Measurements from ENCODE around the gene MKI67.
A peak's percentile ranks its signal among the peaks of the same experiment; 100 is the strongest.
"Not testable (repeated sequence)": the region's sequence is repeated elsewhere in the genome, so short reads cannot be mapped to it uniquely, and the experiment has no call there.

Gene MKI67, protein sequence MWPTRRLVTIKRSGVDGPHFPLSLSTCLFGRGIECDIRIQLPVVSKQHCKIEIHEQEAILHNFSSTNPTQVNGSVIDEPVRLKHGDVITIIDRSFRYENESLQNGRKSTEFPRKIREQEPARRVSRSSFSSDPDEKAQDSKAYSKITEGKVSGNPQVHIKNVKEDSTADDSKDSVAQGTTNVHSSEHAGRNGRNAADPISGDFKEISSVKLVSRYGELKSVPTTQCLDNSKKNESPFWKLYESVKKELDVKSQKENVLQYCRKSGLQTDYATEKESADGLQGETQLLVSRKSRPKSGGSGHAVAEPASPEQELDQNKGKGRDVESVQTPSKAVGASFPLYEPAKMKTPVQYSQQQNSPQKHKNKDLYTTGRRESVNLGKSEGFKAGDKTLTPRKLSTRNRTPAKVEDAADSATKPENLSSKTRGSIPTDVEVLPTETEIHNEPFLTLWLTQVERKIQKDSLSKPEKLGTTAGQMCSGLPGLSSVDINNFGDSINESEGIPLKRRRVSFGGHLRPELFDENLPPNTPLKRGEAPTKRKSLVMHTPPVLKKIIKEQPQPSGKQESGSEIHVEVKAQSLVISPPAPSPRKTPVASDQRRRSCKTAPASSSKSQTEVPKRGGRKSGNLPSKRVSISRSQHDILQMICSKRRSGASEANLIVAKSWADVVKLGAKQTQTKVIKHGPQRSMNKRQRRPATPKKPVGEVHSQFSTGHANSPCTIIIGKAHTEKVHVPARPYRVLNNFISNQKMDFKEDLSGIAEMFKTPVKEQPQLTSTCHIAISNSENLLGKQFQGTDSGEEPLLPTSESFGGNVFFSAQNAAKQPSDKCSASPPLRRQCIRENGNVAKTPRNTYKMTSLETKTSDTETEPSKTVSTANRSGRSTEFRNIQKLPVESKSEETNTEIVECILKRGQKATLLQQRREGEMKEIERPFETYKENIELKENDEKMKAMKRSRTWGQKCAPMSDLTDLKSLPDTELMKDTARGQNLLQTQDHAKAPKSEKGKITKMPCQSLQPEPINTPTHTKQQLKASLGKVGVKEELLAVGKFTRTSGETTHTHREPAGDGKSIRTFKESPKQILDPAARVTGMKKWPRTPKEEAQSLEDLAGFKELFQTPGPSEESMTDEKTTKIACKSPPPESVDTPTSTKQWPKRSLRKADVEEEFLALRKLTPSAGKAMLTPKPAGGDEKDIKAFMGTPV (N-terminal part only)

DNA sequence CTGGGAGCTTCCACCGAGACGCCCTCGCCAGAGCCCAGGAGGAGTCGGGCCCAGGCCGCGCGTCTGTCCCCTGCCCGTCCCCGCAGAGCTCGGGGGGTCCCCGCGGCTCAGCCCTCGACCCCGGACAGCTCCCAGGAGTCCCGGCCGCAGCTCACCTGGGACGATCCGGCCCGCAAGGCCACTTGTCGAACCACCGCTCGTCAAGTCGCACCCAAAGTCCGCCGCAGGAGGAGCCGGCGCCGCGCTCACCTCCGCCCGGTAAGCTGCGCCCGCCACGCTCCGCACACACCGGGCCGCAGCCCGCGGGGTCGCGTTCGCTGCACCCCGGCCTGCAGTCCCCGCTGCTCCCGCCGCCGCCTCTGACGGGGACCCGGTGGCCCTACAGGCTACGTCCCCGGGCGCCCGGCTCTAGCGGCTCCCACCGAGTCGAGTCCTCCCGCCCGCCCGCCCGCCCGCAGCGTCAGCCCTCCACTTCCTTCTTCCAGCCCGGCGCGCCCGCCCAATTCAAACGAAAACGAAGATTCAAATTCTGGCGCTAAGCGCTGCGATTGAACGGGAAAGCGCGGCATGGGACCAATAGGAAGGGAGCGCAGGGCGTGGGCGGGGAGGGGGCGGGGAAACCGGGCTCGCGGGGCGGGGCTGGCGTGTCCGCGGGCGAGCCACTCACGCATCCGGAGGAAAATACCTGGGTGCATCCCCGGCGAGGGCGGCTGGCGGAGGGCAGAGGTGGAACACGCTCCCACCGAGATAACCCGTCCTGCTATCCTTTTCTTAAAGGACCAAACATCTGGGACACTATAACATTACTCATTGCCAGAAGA, at the start of gene MKI67:
Gene MKI67, minus strand, starts transcription at position 480 of the 821 bp plus-strand sequence. CDS start 756 bp downstream, outside the sequence.
- DNase-seq: peak; percentile 89

DNA sequence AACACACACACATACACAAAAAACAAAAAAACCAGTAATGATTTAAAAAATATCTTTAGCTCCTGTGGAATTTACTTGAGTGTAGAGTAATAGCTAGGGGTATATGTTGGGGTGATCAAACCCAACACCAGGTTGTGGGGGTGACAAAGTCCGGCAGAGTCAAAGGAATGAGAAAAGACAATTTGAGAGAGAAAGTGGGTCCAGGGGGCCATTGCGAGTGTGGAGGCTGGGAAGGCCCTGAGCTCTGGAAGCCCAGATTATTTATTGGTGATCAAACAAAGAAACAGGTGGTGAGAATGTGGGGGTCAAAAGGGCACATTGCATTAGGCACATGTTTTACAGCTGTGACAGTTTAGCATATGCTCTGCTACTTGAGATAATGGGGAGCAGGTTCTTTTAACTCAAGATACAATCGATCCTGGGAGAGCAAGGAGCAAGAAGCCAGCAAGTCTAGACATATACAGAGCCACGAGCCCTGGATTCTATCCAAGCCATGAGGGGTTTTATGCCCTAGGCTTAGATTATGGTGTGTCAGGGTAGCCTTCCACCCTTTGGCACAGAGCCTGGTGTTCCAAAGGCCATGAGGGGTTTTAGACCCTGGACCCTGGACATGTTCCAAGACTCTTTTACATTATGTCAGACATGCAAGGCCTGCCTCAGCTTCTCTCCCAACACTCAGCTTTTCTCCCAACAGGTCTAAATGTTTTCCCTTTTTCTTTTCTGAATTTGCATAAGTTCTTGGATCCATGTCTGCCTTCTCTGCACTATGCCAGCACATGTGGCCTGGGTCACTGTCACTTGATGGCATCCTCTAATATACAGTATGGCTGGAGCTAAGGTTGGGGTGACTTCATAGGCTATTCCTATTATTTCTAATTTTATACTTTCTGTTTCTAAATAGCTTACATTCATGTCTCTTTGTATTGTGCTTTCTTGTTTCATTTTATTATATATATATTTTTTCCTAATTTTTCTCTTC, 48.6 kb upstream of the MKI67 start:
- no peak for DNase-seq

DNA sequence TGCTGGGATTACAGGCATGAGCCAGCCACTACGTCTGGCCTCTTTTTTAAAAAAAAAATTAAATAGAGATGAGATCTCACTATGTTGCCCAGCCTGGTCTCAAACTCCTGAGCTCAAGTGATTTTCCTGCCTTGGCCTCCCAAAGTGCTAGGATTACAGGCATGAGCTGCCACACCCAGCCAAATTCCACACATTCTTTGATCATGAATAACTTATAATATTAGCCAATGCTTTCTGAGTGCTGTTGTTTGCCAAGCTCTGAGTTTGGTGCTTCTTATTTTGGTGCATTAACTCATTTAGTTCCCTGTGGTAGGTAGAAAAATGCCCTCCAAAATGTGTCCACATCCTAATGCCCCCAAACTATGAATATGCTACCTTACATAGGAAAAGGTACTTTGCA, 47.2 kb upstream of the MKI67 start:
- DNase-seq: no peak

DNA sequence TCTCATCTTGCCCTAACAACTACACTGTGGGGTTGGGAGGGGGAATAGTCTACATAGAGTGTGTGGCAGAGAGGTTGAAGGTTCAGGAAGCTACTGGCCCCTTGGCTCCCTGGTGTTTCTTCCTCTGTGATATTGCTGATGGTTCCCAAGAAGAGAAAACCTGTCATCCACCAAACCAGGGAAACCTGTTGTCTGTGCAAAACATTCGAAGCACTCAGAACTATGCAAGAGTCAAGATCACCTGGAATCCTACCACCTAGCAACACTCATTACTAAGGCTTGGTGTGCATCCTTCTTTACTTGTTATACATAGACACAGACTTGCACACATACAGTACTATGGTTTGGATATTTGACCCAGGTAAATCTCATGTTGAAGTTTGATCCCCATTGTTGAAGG, 46.5 kb upstream of the MKI67 start:
- no peak for DNase-seq

DNA sequence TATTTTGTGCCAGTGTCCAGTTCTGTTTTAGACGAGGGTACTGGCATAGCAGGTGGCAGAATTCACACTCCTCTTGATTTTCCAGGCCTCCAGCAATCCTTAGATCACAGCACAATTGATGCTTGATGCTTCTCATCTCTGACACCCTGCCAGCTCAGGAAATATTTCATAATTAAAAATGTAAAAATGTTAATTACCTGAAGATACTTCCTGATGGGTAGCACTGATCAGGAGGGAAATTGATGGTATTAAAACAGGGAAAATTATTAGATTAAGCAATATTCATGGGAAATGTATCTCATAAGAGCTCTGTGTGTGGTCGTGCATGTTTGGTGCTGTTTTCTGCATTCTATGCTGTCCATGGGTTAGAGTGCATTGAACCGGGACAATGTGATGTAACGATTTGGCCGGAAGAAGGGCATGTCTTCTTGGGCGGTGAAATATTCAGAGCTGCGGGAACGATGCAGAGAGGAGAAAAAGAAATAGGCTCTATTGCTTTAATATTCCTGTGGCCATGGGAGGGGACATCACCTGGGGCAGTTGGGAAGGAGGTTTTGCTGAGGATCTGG, 43.7 kb upstream of the MKI67 start:
- DNase-seq: no peak

DNA sequence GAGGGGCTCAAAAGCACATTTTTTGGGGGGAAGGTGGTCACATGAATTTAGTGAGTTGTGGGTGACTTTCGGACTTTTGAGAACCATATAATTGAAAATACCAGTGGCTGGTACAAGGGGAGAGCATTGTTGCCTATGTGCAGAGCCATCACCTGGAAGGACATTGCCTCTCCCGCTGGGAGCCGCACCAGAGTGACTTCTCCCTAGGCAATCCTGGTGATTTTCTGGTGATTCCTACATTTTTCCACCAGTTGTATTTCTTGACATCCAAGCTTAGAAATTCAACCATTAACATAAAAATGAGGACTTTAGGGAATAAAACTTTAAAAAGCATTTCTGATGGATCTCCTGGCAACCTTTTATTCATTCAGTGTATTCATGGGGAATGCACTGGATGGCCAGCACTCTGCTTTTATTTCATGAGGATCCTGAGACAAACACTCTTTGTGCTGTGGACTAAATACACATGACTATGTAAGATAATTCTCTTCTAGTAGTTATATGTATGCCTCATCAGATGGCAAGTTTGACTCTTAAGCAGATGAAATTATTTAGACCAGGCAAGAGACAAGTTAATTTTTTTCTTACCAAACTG, 41.8 kb upstream of the MKI67 start:
- no peak for DNase-seq

DNA sequence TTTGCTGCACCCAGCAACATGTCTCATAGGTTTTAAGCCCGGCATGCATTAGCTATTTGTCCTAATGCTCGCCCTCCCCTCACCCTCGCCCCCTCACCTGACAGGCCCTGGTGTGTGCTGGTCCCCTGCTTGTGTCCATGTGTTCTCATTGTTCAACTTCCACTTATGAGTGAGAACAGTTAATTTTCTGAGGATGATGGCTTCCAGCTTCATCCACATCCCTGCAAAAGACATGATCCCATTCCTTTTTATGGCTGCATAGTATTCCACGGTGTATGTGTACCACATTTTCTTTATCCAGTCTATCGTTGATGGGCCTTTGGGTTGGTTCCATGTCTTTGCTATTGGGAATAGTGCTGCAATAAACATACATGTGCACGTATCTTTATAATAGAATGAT, 40.9 kb upstream of the MKI67 start:
- not testable (repeated sequence) for DNase-seq

DNA sequence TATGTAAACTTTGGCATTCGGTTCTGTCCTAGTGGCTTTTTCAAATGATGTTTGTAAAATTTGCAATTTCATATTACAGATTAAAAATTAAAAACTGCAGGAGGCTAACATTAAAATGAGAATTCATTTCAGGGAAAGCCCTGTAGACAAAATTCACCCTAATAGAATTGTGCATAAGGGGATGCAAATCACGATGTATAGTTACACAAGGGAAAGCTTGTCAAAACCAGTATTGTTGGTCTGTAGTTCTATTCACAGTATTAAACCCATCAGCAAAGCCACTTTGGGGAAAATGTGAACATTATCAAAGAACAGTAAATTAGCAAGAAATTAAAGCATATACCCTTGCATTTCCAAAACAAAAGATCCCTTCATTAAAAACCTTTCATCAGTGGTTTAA, 39.9 kb upstream of the MKI67 start:
- no peak for DNase-seq

DNA sequence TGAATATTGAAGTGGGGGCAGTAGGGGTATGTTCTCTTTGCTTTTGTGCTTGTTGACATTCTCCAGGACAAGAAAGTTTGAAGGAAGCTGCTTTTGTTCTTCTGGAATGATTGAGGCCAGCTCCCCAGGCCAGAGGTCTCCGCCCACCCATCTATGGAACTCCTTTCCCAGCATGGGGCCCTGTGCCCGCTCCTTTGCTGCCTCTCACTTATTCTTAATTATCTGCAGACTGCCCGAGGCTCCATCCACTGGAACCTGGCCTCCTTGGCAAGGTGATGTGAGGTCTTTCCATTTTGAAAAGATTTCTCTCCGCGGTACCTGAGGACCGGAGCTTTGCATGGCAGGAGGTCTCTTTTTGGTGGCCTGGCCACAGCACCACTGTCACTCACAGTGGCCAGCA, 39.3 kb upstream of the MKI67 start:
- no peak for DNase-seq

DNA sequence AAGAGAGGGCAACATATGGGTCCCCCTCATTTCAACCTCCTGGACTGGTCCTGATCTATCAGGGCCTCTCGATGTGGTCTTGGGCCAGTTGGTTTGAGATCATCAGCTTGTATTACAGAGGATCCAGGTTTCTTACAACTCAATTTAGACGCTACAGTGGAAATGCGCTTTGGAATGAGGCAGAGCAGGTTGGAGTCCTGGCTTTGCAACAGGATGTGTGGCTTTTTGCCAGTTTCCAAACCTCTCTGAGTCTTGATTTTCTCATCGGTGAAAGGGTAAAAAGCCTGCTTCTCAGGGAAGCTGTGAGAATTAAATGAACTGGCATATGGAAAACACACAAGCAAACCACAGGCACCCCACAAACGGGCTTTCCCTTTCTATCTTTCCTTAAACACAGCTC, 37.5 kb upstream of the MKI67 start:
- DNase-seq: no peak

DNA sequence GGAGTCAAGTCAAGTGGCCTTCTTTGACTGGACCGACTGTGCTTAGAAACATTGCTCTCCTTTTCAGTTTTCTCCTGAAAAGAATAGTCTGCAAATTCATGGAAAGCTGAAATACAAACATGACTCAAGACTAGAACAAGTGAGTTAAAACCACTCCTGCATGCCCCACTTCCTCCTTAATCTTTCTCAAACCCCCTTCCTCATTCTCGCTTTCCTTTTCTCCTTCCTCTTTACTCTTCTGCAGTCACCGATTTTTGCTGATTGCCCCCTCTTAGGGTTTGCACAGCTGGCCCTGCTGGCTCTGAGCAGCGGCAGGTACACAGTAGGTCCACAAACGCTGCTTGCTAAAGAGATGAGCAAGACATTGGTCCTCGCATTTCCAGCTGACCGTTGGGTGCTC, 34.8 kb upstream of the MKI67 start:
- no peak for DNase-seq

DNA sequence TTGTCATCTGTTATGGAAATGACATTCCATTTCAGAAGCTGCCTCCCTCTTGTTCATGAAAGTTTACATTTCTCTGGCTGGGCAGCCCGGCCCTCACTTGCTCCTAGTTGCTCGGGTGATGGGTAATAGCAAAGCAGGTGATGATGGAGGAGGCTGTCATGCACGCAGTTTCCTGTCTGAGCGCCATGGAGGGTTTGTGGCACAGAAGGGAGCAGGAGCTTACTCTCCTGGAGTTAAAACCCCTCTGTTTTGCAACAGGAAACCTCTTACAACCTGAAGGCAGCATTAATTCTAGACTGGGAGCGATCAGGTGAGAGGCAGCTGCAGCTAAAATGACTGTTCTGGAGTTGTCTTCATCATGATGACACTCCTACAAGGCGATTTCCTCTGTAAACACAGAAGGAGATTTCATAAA, 34.1 kb upstream of the MKI67 start:
- no peak for DNase-seq

DNA sequence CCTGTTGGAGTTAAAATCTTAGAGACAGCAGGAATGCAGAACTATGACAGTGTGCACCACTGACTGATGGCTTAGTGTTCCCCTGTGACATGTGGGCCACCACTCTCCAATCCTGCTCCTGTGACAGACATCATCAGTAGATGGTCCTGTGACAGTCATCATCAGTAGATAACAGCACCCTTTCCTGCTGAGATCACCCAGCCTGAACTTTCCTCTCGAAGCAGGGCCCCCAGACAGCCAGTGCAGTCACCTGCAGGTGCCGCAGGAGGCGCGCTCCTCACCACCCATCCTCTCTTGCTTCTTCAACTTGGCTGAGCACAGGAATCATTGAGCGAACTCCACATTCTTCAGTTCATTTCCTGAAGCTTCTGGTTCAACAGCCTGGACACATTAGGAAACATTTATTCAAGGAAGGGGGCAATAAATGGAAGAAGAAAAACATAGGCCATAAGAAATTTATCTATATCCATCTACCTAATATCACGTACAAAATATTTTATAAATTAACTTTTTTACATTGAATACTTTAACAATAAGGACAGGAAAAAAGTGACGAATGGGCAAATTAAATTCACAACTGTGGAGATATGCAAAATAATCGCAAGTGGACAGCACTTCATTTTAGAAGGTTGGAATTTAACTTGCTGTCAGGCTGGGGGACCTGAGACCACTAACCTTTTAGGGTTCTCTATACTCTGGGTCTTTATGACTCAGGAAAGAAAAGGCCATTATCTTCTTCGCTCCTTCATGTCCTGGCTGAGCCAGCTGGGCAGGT, 32.0 kb upstream of the MKI67 start:
- no peak for DNase-seq

DNA sequence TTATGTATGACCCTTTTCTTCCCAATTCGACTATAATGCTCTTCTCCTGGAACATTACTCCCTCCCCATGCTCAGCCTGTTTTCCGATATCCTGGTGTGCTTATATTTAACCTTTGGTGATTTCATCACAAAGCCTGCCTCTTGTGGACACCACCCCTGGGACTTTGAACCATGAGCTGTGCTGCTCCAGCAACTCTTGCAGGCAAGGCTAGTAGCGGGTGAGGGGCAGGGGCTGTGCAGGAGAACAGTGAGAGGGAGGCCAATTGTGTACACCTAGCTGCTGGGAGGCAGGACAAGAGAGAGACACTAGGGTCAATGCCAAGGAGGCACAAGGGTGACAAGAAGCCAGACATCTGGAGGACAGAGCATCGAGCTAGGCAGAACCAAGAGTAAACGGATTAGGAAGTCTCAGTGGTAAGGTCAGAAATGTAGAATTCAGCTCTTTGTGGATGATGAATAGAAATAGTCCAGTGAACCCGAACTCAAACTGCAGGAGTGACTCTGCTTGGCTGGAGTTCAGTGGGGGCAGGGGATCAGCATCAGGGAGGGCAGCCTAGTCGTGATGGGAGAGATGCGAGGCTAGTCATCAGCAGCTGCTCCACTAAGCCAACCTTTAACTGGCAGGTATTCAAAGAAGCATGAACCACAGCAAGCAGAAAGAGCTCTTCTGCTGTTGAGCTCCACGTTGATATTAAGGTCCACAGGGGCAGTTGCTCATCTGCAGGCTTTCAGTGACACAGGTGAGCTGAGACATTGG, 31.0 kb upstream of the MKI67 start:
- no peak for DNase-seq

DNA sequence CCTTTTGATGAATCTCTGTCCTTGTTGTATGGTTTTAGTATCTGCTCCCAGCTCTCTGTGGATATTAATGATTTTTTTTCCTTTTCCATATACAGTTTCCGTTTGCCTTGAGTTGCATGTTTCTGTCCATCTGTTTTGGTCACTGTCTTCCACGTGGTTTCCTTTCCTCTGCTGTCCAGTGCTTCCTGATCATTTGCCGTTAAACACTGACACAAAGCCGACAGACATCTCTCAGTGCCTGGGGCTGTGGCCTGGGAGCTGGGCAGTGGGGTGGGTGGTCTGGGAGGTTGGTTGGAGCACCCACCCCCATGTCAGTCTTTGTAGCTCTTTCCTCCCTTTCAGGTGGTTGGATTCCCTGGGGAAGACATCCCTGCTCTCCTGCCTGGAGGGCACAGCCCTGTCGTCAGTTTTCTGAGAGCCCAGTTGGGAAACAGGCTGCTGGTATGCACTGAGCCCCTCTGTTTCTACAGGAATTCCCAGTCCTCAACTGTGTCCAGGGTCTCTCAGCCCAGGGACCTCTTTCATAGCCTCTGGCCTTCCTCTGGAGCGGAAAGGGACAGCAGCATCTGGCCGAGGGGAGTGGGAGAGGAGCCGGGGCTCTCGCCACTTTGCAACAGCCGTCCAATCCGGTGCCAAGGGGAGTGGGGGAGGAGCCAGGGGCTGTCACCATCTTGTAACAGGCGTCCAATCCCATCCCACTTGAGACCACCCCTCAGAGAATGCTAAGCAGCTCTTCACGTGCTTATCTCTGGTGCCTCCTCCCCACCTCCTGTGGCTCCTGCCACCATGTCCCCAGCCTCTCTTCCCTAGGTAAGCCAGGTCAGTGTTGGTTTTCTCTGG, 26.7 kb upstream of the MKI67 start:
- DNase-seq: no peak

DNA sequence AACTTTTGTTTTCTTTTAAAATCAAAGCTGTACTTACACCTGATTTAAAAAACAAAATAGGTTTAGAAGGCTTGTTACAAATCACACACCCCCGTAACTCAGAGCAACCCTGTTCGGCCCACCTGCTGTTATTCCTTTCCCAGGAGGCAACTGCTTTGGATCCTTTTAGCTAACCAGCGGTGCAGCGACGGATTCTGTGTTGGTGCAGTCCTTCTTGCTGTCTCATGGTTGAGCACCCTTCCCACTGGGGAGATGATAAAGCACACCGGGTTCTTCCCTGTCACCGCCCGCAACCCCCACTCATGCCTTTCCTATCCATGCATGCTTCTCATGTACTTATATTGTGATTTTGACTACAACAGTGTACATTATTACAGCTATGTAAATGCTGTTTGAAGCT, 24.8 kb upstream of the MKI67 start:
- DNase-seq: no peak

DNA sequence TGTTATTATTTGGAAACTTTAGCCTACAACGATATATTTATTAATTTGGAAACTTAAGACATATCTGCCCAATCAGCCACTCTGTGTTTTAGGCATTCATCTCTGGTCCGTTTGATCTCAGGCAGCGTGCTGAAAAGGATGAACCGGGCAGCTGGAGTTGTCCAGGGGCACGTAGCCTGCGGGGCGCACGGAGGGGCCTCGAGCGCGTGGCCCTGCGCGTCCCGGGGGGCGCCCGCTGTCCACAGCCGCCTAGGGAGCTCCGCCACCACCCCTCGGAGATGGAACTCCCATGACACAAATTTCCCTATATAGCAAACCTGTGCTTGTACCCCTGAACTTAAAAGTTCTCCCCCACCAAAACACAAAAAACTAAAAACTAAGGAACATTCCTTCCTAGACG, 24.3 kb upstream of the MKI67 start:
- no peak for DNase-seq

DNA sequence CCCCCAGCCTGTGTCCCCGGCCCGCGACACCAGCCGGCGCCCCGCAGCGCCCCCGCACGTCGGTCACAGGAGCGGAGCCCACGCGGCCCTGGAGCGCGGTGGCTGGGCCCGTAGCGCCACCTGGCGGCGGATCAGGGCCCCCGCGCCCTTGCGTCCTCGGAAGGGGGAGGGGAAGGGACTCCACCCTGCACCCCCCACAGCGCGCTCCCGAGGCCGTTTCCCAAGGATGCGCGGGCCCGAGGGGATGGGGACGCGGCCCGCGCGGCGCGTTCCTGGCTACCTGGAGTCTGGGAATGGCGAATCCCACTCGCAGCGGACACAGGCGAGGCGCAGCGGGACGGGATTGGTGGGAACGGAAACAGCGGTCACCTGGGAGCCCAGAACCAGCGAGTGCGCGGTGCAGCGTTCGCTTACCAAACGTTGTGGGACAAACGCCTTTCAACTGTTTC, 23.8 kb upstream of the MKI67 start:
- peak; percentile 73 for DNase-seq

All from CD4-positive, alpha-beta T cell treated with Interferon gamma for 1 hour (primary cell).